Endothelial cell of umbilical vein (primary cell): Measurements from ENCODE around the gene LILRA5. TPM values are rescaled to one million over a fixed set of nuclear protein-coding genes. Genes with fewer than 3 reads are reported as not detected.

Experiments
- BruUV-seq: library from RNA; stranded (reverse); fragments of 400-500 nt; replicated peaks from 2 replicates; lab custom pipeline; 2021; lab: Mats Ljungman, UMichigan
- CTCF ChIA-PET: fragments of 300-600, 350-600 bp; sonication (Branson Sonifier 250); formaldehyde crosslinking; loops from one replicate; lab custom pipeline; 2021; ENCODE audit warnings: antibody characterized with exemption, inconsistent platforms; lab: Charles Lee
- POLR2A ChIA-PET: fragments of 300-600, 350-600 bp; sonication (Branson Sonifier 250); formaldehyde crosslinking; loops from one replicate; lab custom pipeline; 2021; ENCODE audit warnings: antibody characterized with exemption, inconsistent platforms; lab: Charles Lee
- DNase-seq: peaks from one replicate; pipeline ENCODE4 v3.0.0-alpha.2; 2011; ENCODE audit warnings: low read depth, low spot score
- FAIRE-seq: peaks from 2 replicates; lab custom pipeline; 2011; peaks lifted over from hg19 to GRCh38; lab: Jason Lieb, UNC
- H2AFZ ChIP-seq: 2 replicates; pipeline ENCODE4 v1.6.0; 2012; ENCODE audit warnings: low read depth, low read length, control low read depth, inconsistent platforms
- H3K27ac ChIP-seq: 2 replicates; pipeline ENCODE4 v1.5.1; 2011; ENCODE audit warnings: low read depth, mild to moderate bottlenecking, control low read depth, low read length, moderate library complexity; ENCODE audit not compliant: insufficient read depth
- H3K27me3 ChIP-seq, 2 experiments: 2 replicates each; pipeline versions ENCODE4 v1.6.0 to v1.6.1; 2011; ENCODE audit warnings: low read length in 2 of 2, mixed read lengths in 1 of 2; ENCODE audit not compliant: control insufficient read depth in 2 of 2, insufficient read depth in 2 of 2
- H3K36me3 ChIP-seq, 2 experiments: 2 replicates in 1 of 2; 3 replicates in 1 of 2; pipeline ENCODE4 v1.5.1; 2011; ENCODE audit warnings: low read length in 2 of 2, mild to moderate bottlenecking in 1 of 2, moderate library complexity in 1 of 2; ENCODE audit not compliant: control insufficient read depth in 2 of 2, insufficient read depth in 2 of 2; ENCODE audit errors: extremely low read depth in 1 of 2
- H3K4me1 ChIP-seq: 3 replicates; pipeline ENCODE4 v1.5.1; 2011; ENCODE audit warnings: mild to moderate bottlenecking, low read length; ENCODE audit not compliant: control insufficient read depth, insufficient read depth; ENCODE audit errors: extremely low read depth
- H3K4me2 ChIP-seq: 2 replicates; pipeline ENCODE4 v1.6.1; 2011; ENCODE audit warnings: low read length, control low read depth, mixed read lengths; ENCODE audit not compliant: insufficient read depth
- H3K4me3 ChIP-seq, 3 experiments: fragments of 200-600 bp in 1 of 3; sonication (generic), shearing (Covaris generic) in 1 of 3; replicated peaks in 1 of 3; 2 replicates each; pipeline ENCODE4 v1.5.1; 2011 to 2016; ENCODE audit warnings: control low read depth in 3 of 3, low read length in 3 of 3, mild to moderate bottlenecking in 2 of 3, inconsistent platforms in 1 of 3, low read depth in 1 of 3, moderate library complexity in 1 of 3; ENCODE audit not compliant: insufficient read depth in 1 of 3
- H3K79me2 ChIP-seq: 2 replicates; pipeline ENCODE4 v1.6.0; 2012; ENCODE audit warnings: low read length, inconsistent platforms; ENCODE audit not compliant: control insufficient read depth, insufficient read depth
- H3K9ac ChIP-seq: replicated peaks from 2 replicates; pipeline ENCODE3; 2011; ENCODE audit warnings: low read length, control low read depth; ENCODE audit not compliant: insufficient read depth; ENCODE audit errors: extremely low read depth
- H3K9me1 ChIP-seq: replicated peaks from 3 replicates; pipeline ENCODE4 v1.6.0; 2011; ENCODE audit warnings: mild to moderate bottlenecking, low read length; ENCODE audit not compliant: control insufficient read depth, insufficient read depth; ENCODE audit errors: extremely low read depth
- H3K9me3 ChIP-seq: replicated peaks from 2 replicates; pipeline ENCODE4 v1.5.1; 2012; ENCODE audit warnings: low read length, inconsistent platforms; ENCODE audit not compliant: control insufficient read depth, insufficient read depth
- H4K20me1 ChIP-seq: replicated peaks from 2 replicates; pipeline ENCODE3; 2011; ENCODE audit warnings: mild to moderate bottlenecking, low read length; ENCODE audit not compliant: control insufficient read depth, insufficient read depth; ENCODE audit errors: extremely low read depth
- EZH2 ChIP-seq: IDR thresholded peaks from 2 replicates; pipeline ENCODE4 v1.6.1; 2012; ENCODE audit warnings: borderline replicate concordance, low read depth, mild to moderate bottlenecking, moderate library complexity, low read length, inconsistent platforms; ENCODE audit not compliant: severe bottlenecking
- FOS ChIP-seq: IDR thresholded peaks from 2 replicates; pipeline ENCODE4 v1.6.1; 2011; ENCODE audit warnings: mild to moderate bottlenecking, low read length, moderate library complexity, borderline replicate concordance; ENCODE audit not compliant: insufficient read depth
- GATA2 ChIP-seq: IDR thresholded peaks from 2 replicates; pipeline ENCODE4 v1.7.0; 2011; ENCODE audit warnings: low read depth, mild to moderate bottlenecking, moderate library complexity, mixed read lengths, low read length; ENCODE audit not compliant: insufficient read length, insufficient read depth
- JUN ChIP-seq: IDR thresholded peaks from 2 replicates; pipeline ENCODE4 v1.6.1; 2011; ENCODE audit warnings: borderline replicate concordance, low read depth; ENCODE audit not compliant: insufficient read length, insufficient read depth
- MAX ChIP-seq: IDR thresholded peaks from 2 replicates; pipeline ENCODE4 v1.6.1; 2011; ENCODE audit not compliant: insufficient read depth, insufficient read length
- MYC ChIP-seq: IDR thresholded peaks from one replicate; pipeline ENCODE4 v1.6.1; 2011; ENCODE audit warnings: mild to moderate bottlenecking, low read depth, low read length
- POLR2A ChIP-seq: IDR thresholded peaks from 2 replicates; pipeline ENCODE4 v1.6.1; 2012; ENCODE audit warnings: low read depth, mild to moderate bottlenecking, control low read depth, low read length
- POLR2AphosphoS5 ChIP-seq: IDR thresholded peaks from 2 replicates; pipeline ENCODE4 v1.6.1; 2012; ENCODE audit warnings: low read depth, mild to moderate bottlenecking, control low read depth, low read length, moderate library complexity; ENCODE audit not compliant: insufficient read depth
- dilution Hi-C: fragments of 300-500 bp; cut with MboI; formaldehyde crosslinking; loops from one replicate; pipeline ENCODE4 v1.15.0; 2019; ENCODE audit warnings: low sequenced_read_pairs; ENCODE audit not compliant: extremely low pct_ligation_motif_present
- intact Hi-C: fragments of 100-400 bp; cut with micrococcal nuclease; formaldehyde crosslinking; loops from one replicate; pipeline ENCODE4 v1.10.0; 2022
- polyA plus RNA-seq, 4 experiments: library from polyadenylated mRNA; depleted of rRNA in 3 of 4; stranded (reverse) in 3 of 4; unstranded in 1 of 4; fragments of >200 nt; gene quantifications; 2 replicates each; pipeline versions ENCODE4 v1.2.1 to v1.2.3, GENCODE V29; 2011 to 2012; ENCODE audit warnings: missing spikeins in 1 of 4
- total RNA-seq: library from RNA; stranded (reverse); gene quantifications from 2 replicates; pipeline ENCODE4 v1.2.3, GENCODE V29; 2021
- TF ChIP-seq, protein P1 (sequence below), 2 donors: IDR thresholded peaks; 1 replicate in 1 of 2; 2 replicates in 1 of 2; pipeline ENCODE4 v1.5.1; 2011; ENCODE audit warnings: low read length in 2 of 2, mild to moderate bottlenecking in 2 of 2, moderate library complexity in 2 of 2, control low read depth in 1 of 2, inconsistent platforms in 1 of 2, low read depth in 1 of 2; ENCODE audit not compliant: insufficient read depth in 1 of 2; ENCODE audit errors: extremely low read depth in 1 of 2

The LILRA5 gene
- total and polyA plus RNA-seq, 2 donors (not counting 3 experiments of a cell fraction or from before 2014, with no cell fraction given): not detected

- intact Hi-C loops (no loop called here), dilution Hi-C loops (no loop called here)
- no peak overlapping the region for H3K4me3 ChIP-seq
- no peaks in the 10 kb centered on the region for H4K20me1 ChIP-seq
- FAIRE-seq (no peak), DNase-seq (no peak)
- H3K79me2 ChIP-seq: no peaks in the 10 kb centered on the region
- CTCF ChIA-PET: no interaction called here
- POLR2A ChIA-PET: no interaction called here
- no peaks in the 10 kb centered on the region for H3K9me3 ChIP-seq
- H2AFZ ChIP-seq: no peak overlapping the region
- H3K4me2 ChIP-seq: no peak overlapping the region
- no peak overlapping the region for H3K9ac ChIP-seq
- TF ChIP-seq POLR2A (no peak), EZH2 (no peak), POLR2AphosphoS5 (no peak), MAX (no peak), GATA2 (no peak), MYC (no peak), JUN (no peak), FOS (no peak)
- TF ChIP-seq, protein P1, sequence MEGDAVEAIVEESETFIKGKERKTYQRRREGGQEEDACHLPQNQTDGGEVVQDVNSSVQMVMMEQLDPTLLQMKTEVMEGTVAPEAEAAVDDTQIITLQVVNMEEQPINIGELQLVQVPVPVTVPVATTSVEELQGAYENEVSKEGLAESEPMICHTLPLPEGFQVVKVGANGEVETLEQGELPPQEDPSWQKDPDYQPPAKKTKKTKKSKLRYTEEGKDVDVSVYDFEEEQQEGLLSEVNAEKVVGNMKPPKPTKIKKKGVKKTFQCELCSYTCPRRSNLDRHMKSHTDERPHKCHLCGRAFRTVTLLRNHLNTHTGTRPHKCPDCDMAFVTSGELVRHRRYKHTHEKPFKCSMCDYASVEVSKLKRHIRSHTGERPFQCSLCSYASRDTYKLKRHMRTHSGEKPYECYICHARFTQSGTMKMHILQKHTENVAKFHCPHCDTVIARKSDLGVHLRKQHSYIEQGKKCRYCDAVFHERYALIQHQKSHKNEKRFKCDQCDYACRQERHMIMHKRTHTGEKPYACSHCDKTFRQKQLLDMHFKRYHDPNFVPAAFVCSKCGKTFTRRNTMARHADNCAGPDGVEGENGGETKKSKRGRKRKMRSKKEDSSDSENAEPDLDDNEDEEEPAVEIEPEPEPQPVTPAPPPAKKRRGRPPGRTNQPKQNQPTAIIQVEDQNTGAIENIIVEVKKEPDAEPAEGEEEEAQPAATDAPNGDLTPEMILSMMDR (IDR thresholded peaks at IDR 0.05; ENCODE audit: extremely low read depth in 1 of 2, insufficient read depth in 1 of 2, low read depth in 1 of 2, low read length in 2 of 2): no peak
- no peaks in the 10 kb centered on the region for H3K36me3 ChIP-seq
- BruUV-seq: no TSS peak
- H3K4me1 ChIP-seq: no peaks in the 10 kb centered on the region
- no peaks in the 10 kb centered on the region for H3K27me3 ChIP-seq
- no peak overlapping the region for H3K27ac ChIP-seq
- H3K9me1 ChIP-seq: no peaks in the 10 kb centered on the region
These were observed 18.7 kb upstream of the LILRA5 start for GRCh38 chr19:54331626-54332025.
